Activated CD8-positive, alpha-beta memory T cell treated with anti-CD3 and anti-CD28 coated beads for 36 hours (primary cell): ENCODE results near the gene TSC22D4. TPM values are rescaled to one million over a fixed set of nuclear protein-coding genes. Genes with fewer than 3 reads are reported as not detected.

Source experiments
- CTCF ChIA-PET: fragments of 350-600 bp; sonication (Branson Sonifier 250); formaldehyde crosslinking; loops from one replicate; lab custom pipeline; 2021; ENCODE audit warnings: antibody characterized with exemption; lab: Charles Lee
- POLR2A ChIA-PET: fragments of 350-600 bp; sonication (Branson Sonifier 250); formaldehyde crosslinking; loops from one replicate; lab custom pipeline; 2021; ENCODE audit warnings: antibody characterized with exemption; lab: Charles Lee
- total RNA-seq, 2 experiments: library from RNA; stranded (reverse); gene quantifications; one replicate each; pipeline ENCODE4 v1.2.3, GENCODE V29; 2021

TSC22D4 gene
- total RNA-seq, 2 experiments from 2014 or later, result 90.9 to 95.0 TPM

DNA sequence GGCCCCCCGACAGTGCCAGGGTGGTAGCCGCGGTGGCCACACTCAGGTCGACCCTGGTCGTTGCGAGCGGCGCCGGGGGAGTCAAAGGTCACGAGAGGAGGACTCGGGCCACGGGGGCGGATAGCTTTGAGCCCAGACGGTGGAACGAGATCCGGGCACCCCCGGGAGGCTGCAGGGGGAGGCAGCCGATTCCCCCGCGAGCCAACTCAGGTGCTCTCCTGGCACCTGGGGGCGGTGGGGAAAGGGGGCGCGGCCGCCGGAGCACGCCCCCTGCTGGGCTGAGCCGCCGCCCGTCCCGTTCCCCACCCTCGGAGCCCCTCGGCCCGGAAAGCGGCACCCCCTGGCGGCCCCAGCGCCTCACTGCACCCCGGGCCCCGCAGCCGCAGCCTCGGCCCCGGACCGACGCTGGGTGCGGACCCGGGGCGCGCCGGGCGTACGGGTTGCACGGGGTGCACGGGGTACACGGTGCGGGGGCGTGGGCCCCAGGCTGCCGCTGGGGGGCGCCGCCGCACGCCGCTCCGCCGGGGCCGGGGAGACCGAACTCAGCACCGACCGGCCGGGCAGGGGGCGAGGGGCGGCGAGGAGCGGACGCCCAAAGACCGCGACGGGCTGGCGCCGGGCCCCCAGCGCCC lies 4.2 kb upstream of the TSC22D4 start:
- ChIA-PET POLR2A (interaction anchor here (0.6 to 0.7 kb wide), 2 partner anchors 11 to 32 kb away, joined by 3 to 4 read pairs; no protein-coding TSS in a partner anchor), CTCF (interaction anchor here (0.6 to 2.6 kb wide), 26 partner anchors 8 to 103 kb away, joined by 3 to 23 read pairs (median 4); partner anchors contain the start of gene FBXO24)

DNA sequence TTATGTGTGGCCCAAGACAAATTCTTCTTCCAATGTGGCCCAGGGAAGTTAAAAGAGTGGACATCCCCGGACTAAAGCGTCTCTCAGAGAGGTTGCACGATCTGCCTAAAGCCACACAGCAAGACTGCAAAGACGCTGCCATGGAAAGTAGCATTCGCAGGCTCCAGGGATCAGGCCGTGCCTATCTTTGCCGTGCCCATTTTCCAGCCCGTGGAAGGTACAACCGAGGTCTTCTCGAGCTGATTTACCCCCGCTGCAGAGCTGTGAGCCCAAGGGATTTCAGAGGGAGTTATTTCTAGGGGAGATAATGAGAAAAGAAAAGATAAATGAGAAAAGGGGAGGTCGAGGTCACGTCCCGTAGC lies 3.7 kb upstream of the TSC22D4 start:
- POLR2A ChIA-PET, result interaction anchor here (0.6 kb wide), 1 partner anchor 33 kb away, joined by 4 read pairs; no protein-coding TSS in a partner anchor
- CTCF ChIA-PET, result interaction anchor here (0.6 to 2.6 kb wide), 24 partner anchors 8 to 104 kb away, joined by 3 to 23 read pairs (median 4); partner anchors contain the start of gene FBXO24

DNA sequence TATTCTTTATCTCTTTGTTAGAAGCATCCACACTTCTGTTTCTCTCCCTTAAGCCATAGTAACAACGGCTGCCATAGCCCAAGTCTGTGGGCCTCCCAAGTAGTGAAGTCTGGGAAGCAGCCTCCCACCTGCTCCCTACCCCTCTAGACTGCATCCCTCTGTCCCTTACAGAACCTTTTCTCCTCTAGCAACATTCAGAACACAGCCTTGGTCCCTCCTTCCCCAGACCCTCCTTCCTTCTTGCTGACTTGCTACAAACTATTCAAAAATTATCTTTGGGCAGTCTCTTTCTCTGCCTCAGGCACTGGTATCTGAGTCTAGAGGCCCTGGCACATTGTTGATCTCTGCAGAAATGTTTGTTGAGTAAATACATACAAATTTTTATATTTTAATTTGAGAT lies 2.5 kb upstream of the TSC22D4 start:
- POLR2A ChIA-PET, result no interaction called here
- CTCF ChIA-PET, result interaction anchor here (0.8 to 2.6 kb wide), 6 partner anchors 12 to 82 kb away, joined by 3 to 23 read pairs (median 6); no protein-coding TSS in a partner anchor

DNA sequence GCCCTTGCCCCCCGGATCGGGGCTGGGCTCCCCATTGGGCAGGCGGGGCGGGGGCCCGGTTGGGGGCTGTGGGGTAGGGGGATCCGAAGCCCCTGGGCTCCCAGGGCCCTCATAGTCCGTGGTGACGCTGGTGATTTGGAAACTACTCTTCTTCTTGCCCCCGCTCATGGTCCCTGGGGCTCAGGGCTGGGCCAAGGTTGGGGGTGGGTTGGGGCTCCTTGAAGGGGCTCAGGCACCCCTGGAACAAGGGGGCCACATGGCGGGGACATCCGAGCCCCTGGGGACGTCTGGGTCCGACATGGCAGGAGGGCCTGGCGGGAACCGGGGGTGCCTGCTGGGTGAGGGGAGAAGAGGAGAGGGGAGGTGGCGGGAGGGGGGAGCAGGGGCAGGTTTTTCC lies 1.1 kb downstream of the TSC22D4 start:
- POLR2A ChIA-PET, result interaction anchor here (0.6 to 1.6 kb wide), 3 partner anchors 47 to 374 kb away, joined by 4 to 8 read pairs (median 4); partner anchors contain the start of genes MEPCE, SLC12A9 and ZCWPW1
- CTCF ChIA-PET, result interaction anchor here (0.7 to 6.0 kb wide), 14 partner anchors 8 to 107 kb away, joined by 3 to 46 read pairs (median 4); no protein-coding TSS in a partner anchor

DNA sequence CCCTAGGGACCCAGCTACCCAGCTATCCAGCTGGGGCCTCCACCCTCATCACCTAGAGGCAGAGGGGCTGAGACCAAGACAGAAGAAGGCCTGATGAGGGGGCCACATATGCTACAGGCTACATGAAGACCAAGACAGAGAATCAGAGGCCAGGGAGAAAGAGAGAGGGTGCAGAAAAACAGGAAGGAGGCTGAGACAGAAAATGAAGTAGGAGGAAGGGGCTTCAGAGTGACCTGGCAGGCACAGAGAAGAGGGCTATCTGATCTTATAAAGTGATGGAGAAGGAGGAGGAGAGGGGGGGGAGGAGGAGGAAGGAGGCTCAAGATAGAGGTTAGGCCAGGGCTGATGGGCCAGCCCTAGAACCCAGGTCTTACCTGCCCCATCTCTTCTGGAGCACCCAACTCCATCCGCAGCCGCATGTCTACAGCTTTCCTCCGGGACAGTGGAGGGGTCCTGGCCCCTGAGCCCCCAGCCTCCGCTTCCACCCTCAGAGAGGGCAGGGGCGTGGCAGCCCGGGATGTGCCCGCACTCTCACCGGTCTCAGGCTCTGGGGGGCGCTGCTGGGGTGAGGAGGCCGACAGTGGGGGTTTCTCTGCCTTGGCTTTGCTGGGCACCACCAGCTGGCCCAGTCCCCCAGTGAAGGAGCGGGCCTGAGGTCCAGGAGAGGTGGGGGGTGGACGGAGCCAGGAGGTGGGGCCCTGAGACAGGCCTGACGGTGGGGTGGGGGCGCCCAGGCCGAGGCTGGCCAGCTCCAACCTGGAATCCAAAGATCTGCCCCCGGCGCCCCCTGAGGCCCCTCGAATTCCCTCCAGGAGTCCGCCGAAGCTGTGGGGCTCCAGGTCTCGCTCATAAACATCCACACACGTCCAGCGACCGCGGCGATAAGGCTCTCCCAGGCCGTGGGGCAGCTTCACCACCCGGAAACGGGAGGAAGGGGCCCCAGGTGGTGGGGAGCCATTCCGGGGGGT lies 1.8 kb downstream of the TSC22D4 start:
- POLR2A ChIA-PET, result interaction anchor here (0.9 to 1.6 kb wide), 2 partner anchors 47 to 48 kb away, joined by 4 to 8 read pairs; partner anchors contain the start of genes MEPCE and ZCWPW1
- CTCF ChIA-PET, result interaction anchor here (0.8 to 6.0 kb wide), 12 partner anchors 10 to 107 kb away, joined by 3 to 46 read pairs (median 4); no protein-coding TSS in a partner anchor

DNA sequence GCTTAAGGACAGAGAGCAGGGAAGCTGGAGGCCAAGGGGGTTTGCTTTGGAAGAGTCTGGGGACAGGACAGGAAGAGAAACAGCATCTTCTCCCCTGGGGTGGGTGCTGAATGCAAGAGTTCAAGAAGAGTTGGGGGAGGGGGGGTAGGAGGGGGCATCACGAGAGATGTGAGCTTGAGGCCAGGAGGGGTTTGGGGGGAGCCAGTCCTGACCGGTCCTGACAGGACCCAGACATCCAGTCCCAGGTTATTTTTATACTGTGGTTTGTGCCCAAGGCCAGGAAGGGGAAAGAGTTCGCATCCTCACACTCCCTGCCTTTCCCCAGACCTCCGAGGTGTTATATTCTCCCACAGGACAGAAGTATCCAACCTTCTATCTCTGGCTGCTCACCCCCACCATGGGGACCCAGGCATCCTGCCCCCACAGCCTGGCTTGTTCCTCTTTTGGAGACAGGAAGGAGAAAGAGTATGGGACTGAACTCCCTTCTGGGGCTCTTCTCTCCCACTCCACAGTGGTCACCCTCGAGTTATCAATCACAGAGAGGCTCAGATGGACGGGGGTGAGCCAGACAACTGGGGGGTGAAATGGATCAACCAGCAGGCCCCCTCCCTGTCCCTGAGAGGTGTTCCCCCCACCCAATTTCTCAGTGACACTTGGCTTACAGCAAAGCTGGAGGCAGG lies 2.8 kb downstream of the TSC22D4 start:
- POLR2A ChIA-PET, result no interaction called here

DNA sequence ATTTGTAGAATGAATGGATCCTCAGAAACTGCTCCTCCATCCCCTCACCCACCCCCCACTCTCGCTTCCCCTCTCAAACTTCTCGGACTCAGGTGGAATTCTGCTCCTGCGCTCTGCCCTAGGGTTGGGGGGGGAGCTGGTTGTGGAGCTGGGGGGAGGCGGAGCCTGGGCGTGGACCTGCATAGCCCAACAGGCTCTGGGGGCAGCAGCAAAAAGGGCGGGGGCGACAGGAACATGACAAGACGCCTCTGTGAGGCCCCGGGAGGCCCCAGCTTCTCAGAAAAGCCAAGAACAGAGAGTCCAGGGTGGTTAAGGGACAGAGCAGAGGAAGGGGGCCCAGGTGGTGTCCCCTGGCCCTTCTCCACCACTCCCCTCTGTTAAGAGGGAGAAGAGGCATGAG lies 3.5 kb downstream of the TSC22D4 start:
- POLR2A ChIA-PET, result interaction anchor here (0.7 kb wide), 1 partner anchor 47 kb away, joined by 3 read pairs; no protein-coding TSS in a partner anchor
- CTCF ChIA-PET, result interaction anchor here (0.9 to 6.0 kb wide), 3 partner anchors 8 to 85 kb away, joined by 3 to 46 read pairs (median 4); no protein-coding TSS in a partner anchor

More for the DNA sequence above, 2.8 kb downstream of the TSC22D4 start:
- CTCF ChIA-PET, result interaction anchor here (0.9 to 6.0 kb wide), 5 partner anchors 9 to 84 kb away, joined by 3 to 46 read pairs (median 4); no protein-coding TSS in a partner anchor

DNA sequence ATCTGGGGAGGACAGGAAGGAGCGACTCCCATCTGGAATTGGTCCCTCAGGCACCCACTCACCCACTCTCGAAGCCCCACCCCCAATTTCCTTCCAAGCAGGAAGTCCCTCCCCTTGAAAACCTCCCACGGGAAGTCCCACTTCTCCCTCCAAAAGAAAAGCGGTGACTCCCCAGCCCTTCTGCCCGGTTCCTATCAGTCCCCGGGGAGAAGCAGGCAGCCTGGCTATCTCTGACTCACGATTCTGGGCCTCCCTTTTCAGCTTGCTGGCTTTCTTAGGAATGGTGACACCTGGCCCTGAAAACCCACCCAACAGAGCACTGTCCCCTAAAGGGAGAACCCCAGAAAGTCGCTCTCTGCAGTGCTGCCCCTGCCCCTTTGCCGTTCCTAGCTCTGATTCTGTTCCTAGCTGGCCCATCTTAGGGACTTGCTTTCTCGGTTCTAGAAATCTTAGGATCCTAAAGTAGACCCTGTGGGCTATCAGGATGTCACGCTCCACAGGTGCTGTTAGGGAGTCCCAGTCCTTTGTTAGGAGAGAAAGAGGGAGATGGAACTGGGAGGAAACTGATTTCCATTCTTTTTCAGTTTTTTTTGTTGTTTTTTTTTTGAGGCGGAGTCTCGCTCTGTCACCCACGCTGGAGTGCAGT lies 6.0 kb downstream of the TSC22D4 start:
- POLR2A ChIA-PET, result no interaction called here
- CTCF ChIA-PET, result interaction anchor here (1.1 to 6.0 kb wide), 3 partner anchors 88 to 96 kb away, joined by 3 to 46 read pairs (median 3); no protein-coding TSS in a partner anchor

DNA sequence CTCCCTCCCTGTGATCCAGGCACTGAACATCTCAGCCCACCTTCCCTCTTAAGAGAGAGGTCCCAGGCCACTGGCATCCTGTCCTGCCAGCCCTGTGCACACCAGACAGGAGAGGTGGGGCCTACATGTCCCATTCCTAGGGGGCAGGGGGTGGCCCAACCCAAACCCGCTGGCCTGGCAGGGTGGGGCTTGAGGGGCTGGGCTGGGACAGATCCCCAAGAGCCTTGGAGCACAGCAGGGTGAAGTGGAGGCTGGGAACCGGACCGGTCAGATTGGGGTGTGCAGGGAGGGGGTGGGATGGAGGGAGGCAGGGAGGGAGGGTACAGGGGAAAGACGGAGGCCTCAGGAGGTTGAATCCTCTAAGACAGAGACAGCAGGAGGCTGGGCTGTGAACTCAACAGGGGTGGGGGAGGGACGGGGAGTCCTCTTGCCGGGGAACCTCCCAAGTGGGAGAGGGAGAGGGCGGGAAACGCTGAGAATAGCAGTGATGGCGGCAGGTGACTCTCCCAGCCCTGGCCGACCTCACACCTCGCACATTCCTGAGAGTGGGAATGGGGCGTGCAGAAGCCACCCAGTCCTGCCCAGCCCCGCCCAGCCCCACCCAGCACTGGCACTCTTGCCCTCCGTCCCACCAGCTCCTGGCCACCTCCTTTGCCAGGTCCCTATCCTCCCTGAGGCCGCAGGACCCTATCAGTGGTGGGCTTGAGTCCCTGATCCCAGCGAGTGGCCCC lies 6.7 kb downstream of the TSC22D4 start:
- POLR2A ChIA-PET, result no interaction called here
- CTCF ChIA-PET, result interaction anchor here (1.4 to 6.0 kb wide), 2 partner anchors 88 to 93 kb away, joined by 3 to 46 read pairs; no protein-coding TSS in a partner anchor

DNA sequence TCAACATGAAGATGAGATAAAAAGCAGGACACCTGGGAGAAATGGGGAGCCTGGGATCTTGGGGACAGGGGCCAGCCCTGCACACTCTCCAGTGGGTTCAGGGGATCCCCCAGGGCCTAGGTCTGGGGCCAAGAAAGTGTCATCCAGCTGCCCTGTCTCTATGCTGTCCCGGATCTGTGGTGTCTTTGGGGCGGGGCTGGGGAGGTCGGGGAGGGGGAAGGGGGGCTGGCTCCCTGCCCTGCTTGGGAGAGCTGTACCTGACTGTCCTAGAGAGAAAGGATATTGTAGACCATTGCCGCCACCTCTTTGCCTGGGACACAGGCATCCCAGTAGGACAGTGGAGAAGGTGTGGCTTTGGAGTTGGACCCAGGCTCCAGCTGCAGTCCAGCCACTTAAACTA lies 8.0 kb downstream of the TSC22D4 start:
- ChIA-PET CTCF (no interaction called here), POLR2A (no interaction called here)

DNA sequence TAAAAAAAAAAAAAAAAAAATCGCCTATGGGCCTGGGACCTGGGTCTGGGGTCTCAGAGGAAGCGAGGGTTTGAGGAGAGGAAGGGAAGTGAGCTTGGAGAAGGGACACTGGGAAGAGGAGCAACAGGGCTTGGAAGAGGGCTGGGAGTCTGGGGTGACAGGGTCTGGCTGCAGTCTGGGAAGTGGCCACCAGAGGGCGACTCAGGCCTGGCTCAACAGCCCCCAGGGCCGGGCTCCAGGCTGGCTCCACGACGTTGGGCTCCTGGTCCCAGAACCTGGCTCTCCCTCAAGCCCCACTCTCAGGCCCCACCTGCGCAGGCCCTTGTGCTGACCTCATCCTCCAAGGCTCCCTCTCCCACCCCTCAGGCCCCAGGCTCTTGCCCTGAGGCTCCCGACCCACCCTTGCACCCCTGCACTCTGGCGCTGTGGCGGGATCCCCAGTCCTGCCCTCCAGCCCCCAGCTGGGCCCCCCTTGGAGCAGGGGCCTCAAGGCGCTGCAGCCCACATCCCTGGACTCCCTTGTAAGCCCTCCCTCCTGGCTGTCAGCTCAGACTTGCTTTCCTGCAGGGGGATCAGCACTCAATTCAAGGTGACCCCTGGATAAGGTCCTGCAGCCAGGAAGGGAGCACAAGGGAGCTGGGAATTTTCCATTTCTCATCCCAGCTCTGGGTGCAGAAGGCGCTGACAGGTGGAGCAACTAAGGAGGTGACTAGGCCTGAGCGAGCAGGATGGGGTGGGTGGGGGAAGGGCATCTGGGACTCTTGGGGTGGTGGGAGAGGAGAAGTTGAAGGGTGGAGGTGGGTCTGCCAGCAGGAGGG lies 9.6 kb downstream of the TSC22D4 start:
- CTCF ChIA-PET, result interaction anchor here (0.6 to 2.9 kb wide), 23 partner anchors 9 to 644 kb away, joined by 3 to 23 read pairs (median 4); partner anchors contain the start of genes FBXO24, LRCH4, NYAP1 and TSC22D4
- POLR2A ChIA-PET, result interaction anchor here (0.7 to 1.0 kb wide), 2 partner anchors 85 to 405 kb away, joined by 3 read pairs; partner anchors contain the start of gene SRRT

DNA sequence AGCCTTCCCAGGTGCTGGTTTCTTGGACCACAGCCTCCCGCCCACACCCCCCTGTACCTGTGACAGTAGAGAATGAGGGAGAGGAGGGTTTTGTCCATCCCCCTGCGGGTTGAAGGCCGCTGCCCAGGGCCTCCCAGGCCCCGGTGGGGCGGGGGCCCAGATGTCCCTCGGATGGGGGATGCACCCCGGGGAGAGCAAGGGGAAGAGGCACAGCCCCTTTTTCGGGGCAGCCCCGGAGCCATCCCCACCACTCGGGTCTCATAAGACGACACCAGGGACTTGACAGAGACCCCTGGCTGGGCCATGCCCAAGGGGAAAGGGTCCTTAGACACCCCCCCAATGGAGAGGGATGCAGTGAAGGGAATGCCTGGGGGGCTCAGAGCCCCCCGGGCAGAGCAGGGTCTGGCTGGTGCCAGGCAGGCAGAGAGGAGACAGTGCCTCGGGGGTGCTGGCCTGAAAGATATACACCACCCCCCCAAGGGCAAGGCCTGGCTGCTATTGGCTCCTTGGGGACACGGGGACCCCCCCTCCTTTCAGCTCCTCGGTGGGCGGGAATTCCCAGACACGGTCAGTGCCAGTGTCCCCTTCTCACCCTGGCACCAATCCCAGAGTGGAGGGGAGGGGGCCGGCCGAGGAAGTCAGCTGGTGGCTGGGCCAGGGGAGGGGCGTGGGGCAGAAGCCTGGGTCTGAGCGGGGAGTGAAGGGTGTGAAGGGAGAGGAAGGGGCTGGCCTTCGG lies 11.2 kb downstream of the TSC22D4 start:
- ChIA-PET POLR2A (no interaction called here), CTCF (interaction anchor here (1.0 to 2.9 kb wide), 4 partner anchors 9 to 81 kb away, joined by 3 to 23 read pairs (median 7); partner anchors contain the start of gene NYAP1)

DNA sequence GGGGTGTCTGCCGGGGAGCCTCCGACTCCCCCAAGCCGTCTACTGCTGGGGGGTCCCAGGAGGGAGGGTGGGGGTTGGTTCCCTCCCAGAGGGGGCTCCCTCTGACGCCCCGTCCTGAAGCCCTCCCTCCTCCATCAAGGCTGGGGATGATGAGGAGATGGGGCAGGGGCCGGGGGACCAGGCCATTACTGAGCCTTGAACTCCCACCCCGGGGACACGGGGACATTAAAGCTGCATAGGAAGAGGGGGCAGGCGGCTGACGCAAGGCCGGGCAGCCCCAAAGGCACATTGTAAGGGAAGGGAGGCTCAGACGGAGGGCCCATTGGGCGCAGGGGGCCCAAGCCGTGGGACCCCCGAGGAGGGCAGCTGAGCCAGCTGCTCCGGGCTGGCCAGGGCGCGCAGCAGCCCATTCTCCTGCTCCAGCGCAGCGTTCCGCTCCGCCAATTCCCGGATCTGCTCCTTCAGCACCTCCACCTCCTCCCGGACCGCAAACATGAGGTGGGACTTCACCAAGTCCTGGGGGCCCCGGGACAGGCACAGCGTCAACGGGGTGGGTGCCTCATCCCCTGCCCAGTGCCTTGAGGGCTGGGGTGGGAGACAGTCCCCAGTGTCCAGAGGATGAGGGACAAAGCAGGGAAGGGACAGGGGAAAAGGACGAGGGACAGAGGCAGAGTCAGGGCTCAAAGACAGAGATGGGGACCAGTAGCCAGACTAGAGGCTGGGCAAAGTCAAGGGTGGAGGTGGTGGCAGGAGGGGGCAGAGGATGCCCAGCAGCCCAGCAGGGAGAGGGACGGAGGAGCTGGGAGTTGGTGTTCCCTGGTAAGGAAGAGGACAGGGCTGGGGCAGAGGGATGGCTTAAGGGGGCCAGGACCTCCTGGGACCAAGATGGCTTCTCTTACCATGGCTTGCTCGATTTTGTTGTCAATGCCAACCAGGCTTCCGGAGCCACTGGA lies 12.1 kb downstream of the TSC22D4 start:
- ChIA-PET CTCF (interaction anchor here (1.0 kb wide), 1 partner anchor 10 kb away, joined by 4 read pairs; no protein-coding TSS in a partner anchor), POLR2A (interaction anchor here (0.6 kb wide), 1 partner anchor 88 kb away, joined by 8 read pairs; no protein-coding TSS in a partner anchor)

DNA sequence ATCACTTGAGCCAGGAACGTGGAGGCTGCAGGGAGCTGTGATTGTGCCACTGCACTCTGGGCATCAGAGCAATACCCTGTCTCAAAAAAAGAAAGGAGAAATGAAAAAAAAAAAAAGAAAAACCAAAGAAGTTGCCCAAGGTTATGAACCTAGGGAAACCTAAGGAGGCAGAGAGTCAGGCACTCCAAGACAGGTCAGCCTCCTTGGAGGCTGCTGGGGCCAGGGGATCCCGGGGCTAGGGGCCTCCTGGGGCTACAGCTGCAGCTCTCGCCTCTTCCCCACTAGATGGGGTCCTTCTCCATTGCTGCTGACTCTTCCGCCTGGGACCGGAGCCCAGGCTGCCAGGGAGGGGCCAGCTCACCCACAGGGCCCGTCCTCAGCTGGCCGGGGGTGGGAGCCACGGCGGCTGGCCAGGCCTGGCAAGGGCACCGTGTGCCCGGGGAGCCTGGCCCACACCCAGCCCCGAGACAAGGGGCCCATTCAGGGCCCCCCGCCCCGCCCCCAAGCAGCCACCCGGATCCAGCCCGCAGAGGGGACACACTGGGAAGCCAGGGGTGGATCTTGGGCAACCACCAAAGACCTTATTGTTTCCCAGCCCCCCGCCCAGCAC lies 13.2 kb downstream of the TSC22D4 start:
- CTCF ChIA-PET, result interaction anchor here (0.8 kb wide), 1 partner anchor 58 kb away, joined by 3 read pairs; no protein-coding TSS in a partner anchor
- POLR2A ChIA-PET, result interaction anchor here (0.8 to 1.0 kb wide), 3 partner anchors 12 to 27 kb away, joined by 3 to 4 read pairs (median 4); partner anchors contain the start of gene TSC22D4
